Vagina (tissue), 2 donors: Measurements from ENCODE around the gene WDR38. TPM values are rescaled to one million over a fixed set of nuclear protein-coding genes. Genes with fewer than 3 reads are reported as not detected.

Source experiments
- DNase-seq, 2 donors: peaks; one replicate each; pipeline ENCODE4 v3.0.0-alpha.2; 2017; ENCODE audit errors: extremely low spot score in 2 of 2
- H3K27ac ChIP-seq: fragments of 200-600 bp; sonication (generic); one replicate; pipeline ENCODE4 v1.5.1; 2019
- H3K27me3 ChIP-seq: fragments of 200-600 bp; sonication (generic); one replicate; pipeline ENCODE4 v1.5.1; 2019
- H3K36me3 ChIP-seq, 2 donors: fragments of 200-600 bp; sonication (generic); one replicate each; pipeline ENCODE4 v1.5.1; 2017 to 2019
- H3K4me1 ChIP-seq: fragments of 200-600 bp; sonication (generic); one replicate; pipeline ENCODE4 v1.5.1; 2019
- H3K4me3 ChIP-seq, 2 donors: fragments of 200-600 bp; sonication (generic); 1 replicate in 1 of 2; 2 replicates in 1 of 2; pipeline ENCODE4 v1.5.1; 2016 to 2019
- H3K9me3 ChIP-seq: fragments of 200-600 bp; sonication (generic); one replicate; pipeline ENCODE4 v1.5.1; 2019
- CTCF ChIP-seq, 3 experiments: fragments of 450-650 bp in 2 of 3; fragments of 200-600 bp in 1 of 3; sonication (generic) in 1 of 3; IDR thresholded peaks; one replicate each; pipeline ENCODE4 v1.5.1; 2017 to 2019; ENCODE audit warnings: antibody characterized with exemption in 3 of 3, mild to moderate bottlenecking in 2 of 3, moderate library complexity in 2 of 3
- POLR2A ChIP-seq, 2 donors: fragments of 450-650 bp; IDR thresholded peaks; one replicate each; pipeline ENCODE4 v1.6.1; 2017; ENCODE audit warnings: antibody characterized with exemption in 2 of 2, mild to moderate bottlenecking in 2 of 2, moderate library complexity in 2 of 2
- POLR2AphosphoS5 ChIP-seq, 2 donors: sonication (generic); formaldehyde crosslinking; IDR thresholded peaks; one replicate each; pipeline ENCODE4 v1.9.0; 2017; ENCODE audit warnings: antibody characterized with exemption in 2 of 2, mild to moderate bottlenecking in 2 of 2, low read depth in 1 of 2; ENCODE audit not compliant: insufficient read depth in 1 of 2
- intact Hi-C: fragments of 100-400 bp; cut with DNase I; formaldehyde crosslinking; loops from one replicate; pipeline ENCODE4 v1.15.1; 2023
- total RNA-seq: library from RNA; depleted of rRNA; stranded (reverse); fragments of >200 nt; gene quantifications from one replicate; pipeline ENCODE4 v1.2.3, GENCODE V29; 2016

WDR38 gene
- total RNA-seq, 1 donor from 2014 or later: not detected

- Histone ChIP-seq H3K27ac (peak overlapping the region; percentile 75), H3K9me3 (no peaks in the 10 kb centered on the region), H3K4me1 (peaks cover 44% of the 10 kb centered on the region), H3K4me3 (no peak overlapping the region), H3K36me3 (no peaks in the 10 kb centered on the region), H3K27me3 (no peaks in the 10 kb centered on the region)
- TF ChIP-seq CTCF (IDR thresholded peaks at IDR 0.05): no peak
- TF ChIP-seq POLR2AphosphoS5 (IDR thresholded peaks at IDR 0.05; ENCODE audit: insufficient read depth in 1 of 2, low read depth in 1 of 2): no peak
- no peak for TF ChIP-seq POLR2A (IDR thresholded peaks at IDR 0.05)
- intact Hi-C loops: no loop called here
- DNase-seq: no peak
These were observed 43.3 kb upstream of the WDR38 start for GRCh38 chr9:124809741-124810500.

DNA sequence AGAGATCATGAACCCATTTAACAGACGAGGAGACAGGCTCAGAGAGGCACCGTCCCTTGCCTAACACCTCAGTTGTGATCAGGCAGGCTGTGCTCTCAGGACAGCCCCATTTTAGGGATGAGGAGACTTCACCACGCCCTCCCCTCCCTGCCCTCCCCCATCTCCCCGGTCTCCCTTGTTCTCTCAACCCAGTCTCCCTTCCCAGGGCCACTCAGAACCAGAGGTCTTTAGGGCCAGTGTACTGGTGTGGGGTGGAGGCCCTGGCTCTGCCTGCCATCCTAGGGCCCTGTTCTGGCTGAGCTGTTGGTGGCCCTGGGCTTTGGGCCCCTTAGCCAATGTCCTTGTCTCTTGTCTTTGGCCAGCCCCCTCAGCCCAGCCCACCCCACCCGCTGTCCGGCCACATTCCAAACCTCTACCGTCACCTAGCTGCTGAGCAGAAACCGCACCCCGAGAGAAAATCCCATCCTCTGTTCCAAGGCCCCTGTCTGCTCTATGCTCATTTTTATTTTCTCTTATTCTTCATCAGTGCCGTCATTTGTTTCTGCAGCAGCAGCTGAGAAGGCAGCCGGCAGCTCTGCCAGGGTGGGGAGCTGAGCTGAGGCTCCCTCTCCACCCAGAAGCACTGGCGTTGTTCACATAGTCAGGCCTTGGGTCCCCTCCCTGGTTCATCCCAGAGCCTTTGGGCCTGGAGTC, 42.5 kb upstream of the WDR38 start:
- Histone ChIP-seq H3K4me3 (no peak overlapping the region), H3K27me3 (no peaks in the 10 kb centered on the region), H3K9me3 (no peaks in the 10 kb centered on the region), H3K27ac (peak overlapping the region; percentile 75), H3K36me3 (no peaks in the 10 kb centered on the region), H3K4me1 (peaks cover 44% of the 10 kb centered on the region)
- intact Hi-C loops: no loop called here
- TF ChIP-seq POLR2AphosphoS5 (IDR thresholded peaks at IDR 0.05; ENCODE audit: insufficient read depth in 1 of 2, low read depth in 1 of 2) (no peak), CTCF (IDR thresholded peaks at IDR 0.05) (no peak), POLR2A (IDR thresholded peaks at IDR 0.05) (no peak)
- DNase-seq: no peak

DNA sequence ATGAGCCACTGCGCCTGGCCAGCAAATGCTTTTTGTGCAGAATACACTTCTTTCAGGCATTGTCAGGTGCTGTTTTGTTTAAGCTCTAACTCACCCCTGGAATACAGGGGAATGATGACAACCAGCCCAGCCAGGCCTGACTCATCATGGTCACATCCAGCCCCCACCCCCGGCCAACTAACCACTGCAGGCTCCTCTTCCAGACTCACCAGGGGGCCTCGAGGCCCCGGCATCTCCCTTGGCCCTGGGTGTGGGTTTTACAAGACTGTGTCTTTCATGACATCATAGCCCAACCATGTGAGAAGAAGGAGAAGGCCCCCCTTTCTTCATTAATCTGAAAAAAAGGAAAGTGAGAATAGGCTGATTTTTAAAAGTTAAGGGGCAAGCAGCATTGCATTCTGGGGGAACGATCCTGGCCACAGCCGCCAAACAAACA, 40.8 kb upstream of the WDR38 start:
- peaks cover 44% of the 10 kb centered on the region for H3K4me1 ChIP-seq
- intact Hi-C loops: no loop called here
- TF ChIP-seq POLR2A (IDR thresholded peaks at IDR 0.05) (no peak), POLR2AphosphoS5 (IDR thresholded peaks at IDR 0.05; ENCODE audit: insufficient read depth in 1 of 2, low read depth in 1 of 2) (peak; percentile 55 to 76), CTCF (IDR thresholded peaks at IDR 0.05) (no peak)
- H3K36me3 ChIP-seq: no peaks in the 10 kb centered on the region
- no peaks in the 10 kb centered on the region for H3K27me3 ChIP-seq
- peak overlapping the region; percentile 75 for H3K27ac ChIP-seq
- no peaks in the 10 kb centered on the region for H3K9me3 ChIP-seq
- H3K4me3 ChIP-seq: no peak overlapping the region
- DNase-seq: no peak

DNA sequence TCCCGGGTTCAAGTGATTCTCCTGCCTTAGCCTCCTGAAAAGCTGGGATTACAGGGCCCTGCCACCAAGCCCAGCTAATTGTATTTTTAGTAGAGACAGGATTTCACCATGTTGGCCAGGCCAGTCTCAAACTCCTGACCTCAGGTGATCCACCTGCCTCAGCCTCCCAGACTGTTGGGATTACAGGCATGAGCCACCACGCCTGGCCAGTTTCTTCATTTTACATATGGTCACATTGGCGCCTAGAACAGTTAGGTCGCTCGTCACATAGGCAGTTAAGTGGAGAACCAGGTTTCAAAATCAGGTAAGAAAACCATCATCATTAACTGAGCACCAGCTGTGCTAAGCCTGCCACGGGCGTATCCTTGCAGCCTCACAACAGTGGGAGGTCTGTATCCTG, 40.2 kb upstream of the WDR38 start:
- peak overlapping the region; percentile 75 for H3K27ac ChIP-seq
- intact Hi-C loops: no loop called here

More for the DNA sequence above, 40.2 kb upstream of the WDR38 start:
- TF ChIP-seq POLR2A (IDR thresholded peaks at IDR 0.05): no peak
- no peak for TF ChIP-seq CTCF (IDR thresholded peaks at IDR 0.05)
- TF ChIP-seq POLR2AphosphoS5 (IDR thresholded peaks at IDR 0.05; ENCODE audit: insufficient read depth in 1 of 2, low read depth in 1 of 2): no peak
- Histone ChIP-seq H3K4me1 (peaks cover 44% of the 10 kb centered on the region), H3K9me3 (no peaks in the 10 kb centered on the region), H3K27me3 (no peaks in the 10 kb centered on the region), H3K36me3 (no peaks in the 10 kb centered on the region), H3K4me3 (no peak overlapping the region)
- no peak for DNase-seq
